VCaP (cell line): ENCODE data around the gene HLX.

ENCODE experiments used
- H3K27ac ChIP-seq: fragments of 450-650 bp; 2 replicates; pipeline ENCODE4 v1.5.1; 2017
- CTCF ChIP-seq: fragments of 450-650 bp; conservative IDR thresholded peaks from 2 replicates; pipeline ENCODE4 v1.5.1; 2017; ENCODE audit warnings: mild to moderate bottlenecking, moderate library complexity

Gene HLX

GRCh38 chr1:220921971-220922635, 42.9 kb downstream of the HLX start:
- H3K27ac ChIP-seq, result no peak overlapping the region
- no peak for TF ChIP-seq CTCF

DNA sequence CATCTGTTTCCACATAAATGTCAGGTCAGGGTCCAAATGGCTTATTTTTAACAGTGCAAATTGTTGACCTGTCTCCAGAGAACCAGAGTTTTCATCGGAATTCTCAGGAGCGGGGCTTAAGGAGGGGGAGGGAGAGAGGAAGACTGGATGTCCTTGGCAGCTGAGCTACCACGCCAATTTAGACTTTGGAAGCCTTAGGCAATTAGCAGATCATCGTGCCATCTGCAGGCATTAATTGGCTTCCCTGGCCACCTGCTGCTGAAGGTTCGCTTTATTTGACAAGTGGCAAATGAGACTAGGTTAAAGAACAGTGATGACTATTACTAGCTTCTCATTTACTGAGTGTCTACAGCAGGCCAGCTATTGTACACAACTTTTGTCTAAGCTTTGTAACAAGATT, 43.7 kb downstream of the HLX start:
- no peak overlapping the region for H3K27ac ChIP-seq
- no peak for TF ChIP-seq CTCF

DNA sequence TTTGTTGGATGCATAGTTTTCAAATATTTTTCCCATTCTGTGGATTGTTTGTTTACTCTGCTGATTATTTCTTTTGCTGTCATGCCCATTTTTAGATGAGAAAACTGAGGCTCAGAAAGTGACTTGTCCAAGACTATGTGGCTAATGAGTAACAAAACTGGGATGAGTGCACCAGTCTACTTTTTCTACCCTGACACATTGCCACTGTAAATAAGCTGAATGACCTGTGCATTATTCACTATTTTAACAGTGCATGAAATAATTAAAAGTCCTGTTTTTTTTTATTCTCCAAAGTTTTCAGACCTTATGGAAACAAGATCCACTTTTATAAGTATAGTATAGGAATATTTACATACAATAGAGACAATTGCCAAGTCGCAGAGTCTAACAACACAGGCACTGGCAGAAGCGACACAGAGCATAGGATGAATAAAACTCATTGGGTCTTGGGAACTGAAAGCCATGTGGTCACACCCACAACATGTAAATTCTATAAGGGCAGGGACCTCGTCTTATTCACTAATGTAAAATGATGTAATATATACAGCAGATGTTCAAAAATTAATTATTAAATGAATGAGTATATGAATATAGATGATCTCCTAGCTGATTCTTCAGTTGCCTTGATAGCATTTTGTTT, 45.2 kb downstream of the HLX start:
- no peak for TF ChIP-seq CTCF
- H3K27ac ChIP-seq, result no peak overlapping the region

- TF ChIP-seq CTCF, result no peak
- no peak overlapping the region for H3K27ac ChIP-seq
Observed at GRCh38 chr1:220925707-220926106, 46.5 kb downstream of the HLX start.

DNA sequence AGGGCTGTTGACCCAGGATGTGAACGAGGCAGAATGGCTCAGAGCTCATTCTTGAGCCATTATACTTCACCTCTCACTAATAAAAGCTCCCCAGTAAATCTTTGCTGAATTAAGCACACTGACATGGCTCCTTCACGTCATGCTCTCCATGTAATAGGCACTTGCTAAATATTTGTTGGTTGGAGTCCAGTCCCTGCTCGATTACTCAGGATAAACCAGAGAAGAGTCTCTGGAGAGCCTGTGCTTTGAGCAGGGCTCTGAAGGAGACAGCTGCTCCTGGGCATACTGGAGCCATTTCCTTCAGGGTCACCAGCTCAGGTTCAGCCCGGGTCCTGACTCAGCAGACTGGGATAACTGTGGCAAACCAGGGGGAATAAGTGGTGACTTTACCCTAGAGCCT, 46.9 kb downstream of the HLX start:
- TF ChIP-seq CTCF, result no peak
- no peak overlapping the region for H3K27ac ChIP-seq

DNA sequence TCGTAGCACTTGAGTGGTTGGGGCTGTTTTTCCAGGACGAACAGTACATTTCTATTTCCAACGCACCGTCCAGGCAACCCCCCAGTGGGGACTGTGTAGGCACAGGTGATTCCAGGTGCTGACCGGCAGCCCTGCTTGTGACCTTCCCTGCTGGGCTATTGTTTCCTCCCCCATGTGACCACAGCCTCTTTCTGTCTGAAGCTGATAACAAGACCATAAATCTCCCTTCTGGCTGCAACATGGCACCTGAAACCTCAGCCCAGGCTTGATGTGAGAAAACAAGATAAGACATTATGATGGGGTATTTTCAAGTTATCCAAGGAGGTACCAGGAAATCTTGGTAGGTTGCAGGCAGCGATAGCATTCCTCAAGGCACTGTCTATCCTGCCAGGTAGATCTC, 48.2 kb downstream of the HLX start:
- H3K27ac ChIP-seq, result no peak overlapping the region
- TF ChIP-seq CTCF, result no peak

GRCh38 chr1:220928320-220928719, 49.1 kb downstream of the HLX start:
- TF ChIP-seq CTCF, result no peak
- H3K27ac ChIP-seq, result no peak overlapping the region
